ENCODE measurements around the gene CCDC198.

CCDC198 gene, protein sequence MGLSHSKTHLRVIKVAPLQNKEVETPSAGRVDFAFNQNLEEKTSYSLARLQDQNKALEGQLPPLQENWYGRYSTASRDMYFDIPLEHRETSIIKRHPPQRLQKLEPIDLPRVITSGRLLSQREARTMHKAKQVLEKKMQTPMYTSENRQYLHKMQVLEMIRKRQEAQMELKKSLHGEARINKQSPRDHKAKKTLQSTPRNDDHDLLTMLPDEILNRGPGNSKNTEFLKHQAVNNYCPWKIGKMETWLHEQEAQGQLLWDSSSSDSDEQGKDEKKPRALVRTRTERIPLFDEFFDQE

DNA sequence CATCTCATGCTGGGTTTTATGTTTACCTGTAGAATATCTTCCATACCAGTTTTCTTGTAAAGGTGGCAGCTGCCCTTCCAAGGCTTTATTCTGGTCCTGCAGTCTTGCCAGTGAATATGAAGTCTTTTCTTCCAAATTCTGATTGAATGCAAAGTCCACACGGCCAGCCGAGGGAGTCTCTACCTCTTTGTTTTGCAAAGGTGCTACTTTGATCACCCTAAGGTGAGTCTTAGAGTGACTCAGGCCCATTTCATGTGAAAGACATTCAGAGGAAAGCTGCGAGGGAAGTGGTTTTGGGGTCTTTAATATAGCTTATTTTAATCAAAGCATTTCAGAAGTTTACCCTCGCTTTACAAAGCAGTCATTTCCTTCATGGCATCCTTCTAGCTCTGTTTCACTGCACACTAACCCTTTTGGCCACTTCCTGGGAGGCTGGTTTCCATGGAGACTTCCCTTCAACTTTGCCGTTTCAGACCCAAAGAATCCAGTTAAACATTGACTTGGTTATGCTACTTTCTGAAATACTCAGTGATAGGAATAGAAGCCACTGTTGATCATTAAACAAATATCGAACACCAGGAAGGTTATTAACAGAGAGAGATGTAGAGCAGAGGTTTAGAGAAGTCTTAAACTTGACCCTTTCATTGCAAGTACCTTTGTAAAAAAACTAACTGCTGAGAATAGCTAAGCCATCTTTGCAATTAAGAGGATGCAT, at the start of gene CCDC198:
Gene CCDC198 (minus strand): TSS at position 391 of the 715 bp plus-strand sequence. CDS start 142 bp downstream, at position 249.
- DNase-seq (ENCODE audit: low read depth in 2 of 2) = no peak

DNA sequence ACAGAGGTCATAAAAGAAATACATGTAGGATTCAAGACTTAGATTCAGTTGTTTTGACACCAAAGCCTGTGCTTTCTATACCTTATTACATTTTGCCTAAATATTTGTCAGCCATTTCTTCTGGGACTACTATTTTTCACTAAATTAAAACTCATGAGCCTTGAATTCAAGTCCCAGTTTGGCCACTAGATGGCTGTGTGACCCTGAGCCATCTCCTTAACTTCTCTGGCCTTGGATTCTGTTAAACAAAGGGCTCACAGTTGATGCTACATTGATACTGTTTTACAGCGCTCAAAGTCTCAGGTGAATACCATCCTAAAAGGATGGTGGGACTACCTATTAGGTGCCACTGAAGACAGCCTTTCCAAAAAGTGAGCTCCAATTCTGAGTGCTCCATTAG, 39.6 kb upstream of the CCDC198 start:
- DNase-seq (ENCODE audit: low read depth in 2 of 2) = no peak

DNA sequence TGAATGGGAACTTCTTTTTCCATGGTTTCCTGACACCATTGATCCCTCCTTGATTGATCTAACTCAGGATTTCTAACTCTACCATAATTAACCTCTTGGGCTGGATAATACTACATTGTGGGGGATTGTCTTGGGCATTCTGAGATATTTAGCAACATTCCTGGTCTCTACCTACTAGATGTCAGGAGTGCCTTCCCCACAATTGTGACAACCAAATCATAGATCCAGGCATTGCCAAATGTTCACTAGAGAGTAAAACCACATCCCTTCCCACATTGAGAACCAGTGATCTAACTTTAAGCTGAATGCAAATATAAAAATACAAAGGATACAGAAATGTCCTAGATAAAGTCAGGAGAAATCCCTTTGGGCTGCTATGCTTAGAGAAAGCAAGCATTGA, 36.9 kb upstream of the CCDC198 start:
- no peak for DNase-seq (ENCODE audit: low read depth in 2 of 2)

DNA sequence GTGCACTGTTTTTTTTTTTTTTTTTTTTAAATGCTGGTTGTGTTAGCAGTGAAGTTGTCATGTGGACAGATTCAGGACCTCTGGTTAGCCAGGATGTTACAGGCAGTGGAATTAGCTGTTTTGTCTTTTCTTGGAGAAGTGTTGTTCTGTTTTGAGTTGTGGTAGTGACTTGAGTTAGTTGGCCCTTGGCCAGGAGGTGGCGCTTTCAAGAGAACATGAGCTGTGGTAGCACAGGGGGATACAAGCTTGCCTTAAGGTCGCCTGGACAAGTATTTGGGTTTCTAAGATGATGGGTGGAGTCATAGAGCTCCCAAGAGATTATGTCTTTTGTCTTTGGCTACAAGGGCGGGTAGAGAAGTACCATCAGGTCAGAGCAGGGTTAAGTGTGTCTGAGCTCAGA, 33.3 kb upstream of the CCDC198 start:
- no peak for DNase-seq (ENCODE audit: low read depth in 2 of 2)

DNA sequence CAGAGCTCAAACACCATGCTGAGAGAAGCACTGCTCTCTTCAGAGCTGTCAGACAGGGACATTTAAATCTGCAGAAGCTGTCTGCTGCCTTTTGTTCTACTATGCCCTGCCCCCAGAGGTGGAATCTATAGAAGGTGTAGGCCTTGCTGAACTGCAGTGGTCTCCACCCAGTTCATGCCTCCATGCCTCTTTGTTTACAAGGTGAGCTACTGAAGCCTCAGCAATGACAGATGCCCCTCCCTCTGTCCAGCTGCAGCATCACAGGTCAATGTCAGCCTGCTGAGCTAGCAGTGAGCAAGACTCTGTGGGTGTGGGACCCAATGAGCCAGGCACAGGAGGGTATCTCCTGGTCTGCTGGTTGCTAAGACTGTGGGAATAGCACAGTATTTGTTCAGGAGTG, 25.4 kb upstream of the CCDC198 start:
- DNase-seq (ENCODE audit: low read depth in 2 of 2) = no peak

DNA sequence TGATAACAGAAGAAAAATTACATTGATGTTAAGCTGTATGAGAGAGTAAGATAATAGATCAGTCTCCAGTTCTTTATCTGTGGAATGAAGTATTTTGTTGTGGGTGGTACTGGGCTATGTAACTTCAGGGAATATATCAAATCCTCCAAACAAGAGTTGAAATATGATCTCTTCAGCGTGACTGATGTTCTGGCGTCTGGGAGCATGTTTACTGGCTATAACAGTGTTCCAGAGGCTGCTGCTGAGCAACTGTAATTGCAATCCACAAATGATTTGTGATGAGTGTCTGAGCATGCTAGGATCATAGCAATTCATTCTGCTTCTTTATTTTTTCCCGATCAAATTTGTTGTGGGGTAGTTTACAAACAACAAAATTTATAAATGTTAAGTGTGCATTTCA, 18.6 kb upstream of the CCDC198 start:
- no peak for DNase-seq (ENCODE audit: low read depth in 2 of 2)

DNA sequence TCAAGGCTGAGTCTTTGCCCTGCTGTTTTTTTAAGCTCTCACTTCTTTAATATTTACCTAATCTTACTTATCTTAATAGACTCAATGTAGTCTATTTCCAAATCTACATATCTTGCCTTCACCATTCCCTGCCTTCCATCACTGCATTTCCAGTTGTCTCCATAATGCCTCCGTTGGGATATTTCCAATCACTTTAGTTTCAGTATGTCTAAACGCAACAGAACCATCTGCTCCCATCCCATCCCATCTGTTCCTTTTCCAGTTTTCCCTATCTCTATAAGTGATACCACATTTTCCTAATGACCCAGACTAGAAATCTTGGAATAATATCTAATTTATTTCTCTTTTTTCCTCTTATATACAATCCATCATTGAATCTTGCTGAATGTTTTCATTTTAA, 15.1 kb upstream of the CCDC198 start:
- no peak for DNase-seq (ENCODE audit: low read depth in 2 of 2)

DNA sequence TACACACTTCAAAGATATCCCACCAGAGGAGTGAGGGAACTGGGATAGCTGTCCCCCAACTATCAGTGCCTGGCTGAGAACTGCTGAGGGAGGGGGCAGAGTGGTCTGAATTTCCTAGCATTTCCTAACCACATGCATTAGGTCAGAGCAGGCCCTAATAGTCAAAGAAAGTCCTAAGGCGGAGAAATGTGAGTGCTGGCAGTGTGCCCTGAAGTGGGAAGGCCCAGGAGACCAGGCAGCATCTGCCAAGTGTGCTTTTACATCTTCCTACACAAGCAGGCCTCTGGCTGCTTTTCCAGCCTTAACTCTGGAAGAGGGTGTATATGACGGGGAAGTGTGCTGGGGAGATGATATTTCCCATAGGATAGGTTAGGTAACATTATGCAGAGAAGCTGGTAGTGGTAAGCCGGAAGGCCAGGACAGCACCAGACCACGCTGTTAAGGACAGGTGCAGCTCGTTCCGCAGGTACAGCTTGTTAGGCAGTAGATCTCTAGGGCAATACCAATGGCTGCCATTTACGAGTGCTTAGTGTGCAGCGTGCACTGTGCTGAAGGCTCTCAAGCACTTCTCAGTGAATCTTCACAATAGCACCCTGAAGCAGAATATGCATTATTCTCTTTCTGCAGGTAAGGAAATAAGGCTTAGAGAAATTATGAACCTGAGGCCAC, 9.1 kb upstream of the CCDC198 start:
- no peak for DNase-seq (ENCODE audit: low read depth in 2 of 2)

DNA sequence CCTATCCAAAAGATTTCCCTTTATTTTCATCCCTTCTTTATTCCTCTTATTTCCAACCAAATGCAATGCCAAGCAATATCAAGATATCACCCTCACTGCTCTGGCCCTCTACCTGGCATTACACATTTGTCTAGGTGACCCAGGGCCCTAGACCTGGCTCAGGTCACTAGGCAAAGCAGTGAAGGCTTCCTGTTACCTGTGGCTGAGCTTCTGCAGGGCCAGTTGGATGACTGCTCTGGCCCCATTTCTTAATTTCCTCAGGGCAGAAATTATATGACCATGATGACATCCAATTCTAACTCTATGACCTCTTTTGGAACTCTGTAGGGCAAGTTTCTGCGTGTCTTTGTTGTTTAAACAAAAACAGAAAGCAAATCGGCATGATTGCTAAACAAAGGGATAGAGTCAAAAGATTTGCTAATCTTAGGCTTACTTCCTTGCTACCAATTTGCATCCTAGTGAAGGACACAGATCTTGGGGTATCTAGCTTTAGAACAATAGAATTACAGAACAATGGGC, 7.4 kb upstream of the CCDC198 start:
- no peak for DNase-seq (ENCODE audit: low read depth in 2 of 2)

DNA sequence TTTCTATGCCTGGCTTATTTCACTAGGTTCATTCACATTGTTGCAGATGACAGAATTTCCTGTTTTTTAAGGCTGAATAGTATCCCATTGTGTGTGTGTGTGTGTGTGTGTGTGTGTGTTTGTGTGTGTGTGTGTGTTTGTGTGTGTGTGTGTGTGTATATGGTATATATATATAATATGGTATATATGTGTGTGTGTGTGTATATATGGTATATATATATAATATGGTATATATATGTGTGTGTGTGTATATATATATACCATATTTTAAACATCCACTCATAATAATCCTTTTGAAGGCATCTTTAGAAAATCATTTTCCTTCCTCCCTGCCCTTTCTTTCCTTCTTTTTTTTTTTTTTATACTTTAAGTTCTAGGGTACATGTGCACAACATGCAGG, 5.0 kb upstream of the CCDC198 start:
- no peak for DNase-seq (ENCODE audit: low read depth in 2 of 2)

DNA sequence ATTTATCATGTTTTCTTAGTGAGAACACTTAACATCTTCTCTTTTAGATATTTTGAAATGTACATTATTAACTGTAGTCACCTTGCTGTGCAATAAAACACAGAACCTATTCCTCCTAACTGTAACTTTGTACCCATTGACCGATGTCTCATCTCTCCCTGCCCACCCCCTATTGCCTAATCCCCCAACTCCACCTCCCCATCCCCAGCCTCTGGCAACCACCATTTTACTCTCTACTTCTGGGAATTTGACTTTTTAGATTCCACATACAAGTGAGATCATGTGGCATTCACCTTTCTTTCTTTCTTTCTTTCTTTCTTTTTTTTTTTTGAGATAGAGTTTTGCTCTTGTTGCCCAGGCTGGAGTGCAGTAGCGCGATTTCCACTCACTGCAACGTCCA, 4.4 kb upstream of the CCDC198 start:
- DNase-seq (ENCODE audit: low read depth in 2 of 2) = no peak

DNA sequence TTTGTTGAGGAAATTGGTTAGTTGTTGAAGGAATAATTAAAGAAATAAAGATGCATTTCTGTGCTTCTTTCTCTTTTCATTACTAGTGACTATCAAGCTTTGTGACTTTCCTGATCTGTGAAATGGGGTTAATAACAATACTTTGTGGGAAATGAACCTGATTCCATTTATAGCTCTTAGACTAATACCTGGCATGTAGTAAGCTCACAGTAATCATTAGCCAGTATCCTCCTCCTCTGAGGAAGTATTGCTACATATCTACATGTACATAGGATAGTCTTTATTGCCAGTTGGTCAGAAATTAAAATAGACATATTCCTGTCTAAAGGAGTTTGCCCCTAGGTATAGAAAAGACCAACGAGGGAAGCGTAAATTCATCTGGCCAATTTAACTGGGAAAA, 1.8 kb upstream of the CCDC198 start:
- DNase-seq (ENCODE audit: low read depth in 2 of 2) = no peak

DNA sequence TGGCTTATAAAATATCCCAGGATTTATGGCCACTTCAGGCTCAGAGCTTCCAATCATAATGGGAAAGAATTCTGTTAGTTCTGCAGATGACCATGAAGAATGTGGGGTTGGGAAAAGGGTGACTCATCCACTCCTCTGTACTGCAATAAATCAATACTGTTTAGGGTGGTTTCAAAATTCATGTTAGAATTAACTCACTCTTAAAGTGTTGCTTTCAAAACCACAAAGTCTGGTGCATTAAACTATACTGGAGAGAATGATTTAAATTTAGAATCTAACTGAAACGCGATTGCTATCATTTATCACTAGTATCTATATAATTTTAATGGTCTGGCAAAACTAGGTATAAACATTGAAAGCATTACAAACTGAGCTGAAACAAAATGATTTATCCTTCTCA, 798 bp downstream of the CCDC198 start:
- no peak for DNase-seq (ENCODE audit: low read depth in 2 of 2)

DNA sequence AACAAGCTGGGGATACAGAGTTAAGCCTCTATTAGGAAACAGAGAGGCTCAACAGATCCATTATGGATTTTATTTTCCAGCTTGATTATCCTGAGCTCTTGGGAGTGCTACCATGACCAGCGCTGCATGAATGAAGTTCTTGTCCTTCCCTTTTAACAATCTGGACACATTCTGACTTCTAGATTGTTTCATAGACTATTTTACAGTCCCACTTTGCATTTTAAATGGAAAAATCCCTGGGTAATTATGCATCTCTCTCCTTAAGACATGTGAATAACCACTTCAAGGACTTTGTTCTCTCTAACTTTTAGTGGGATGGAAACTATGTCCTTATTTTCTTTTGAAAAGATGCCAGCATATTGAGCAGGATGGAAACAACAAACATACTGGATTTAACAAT, 2.0 kb downstream of the CCDC198 start:
- no peak for DNase-seq (ENCODE audit: low read depth in 2 of 2)

DNA sequence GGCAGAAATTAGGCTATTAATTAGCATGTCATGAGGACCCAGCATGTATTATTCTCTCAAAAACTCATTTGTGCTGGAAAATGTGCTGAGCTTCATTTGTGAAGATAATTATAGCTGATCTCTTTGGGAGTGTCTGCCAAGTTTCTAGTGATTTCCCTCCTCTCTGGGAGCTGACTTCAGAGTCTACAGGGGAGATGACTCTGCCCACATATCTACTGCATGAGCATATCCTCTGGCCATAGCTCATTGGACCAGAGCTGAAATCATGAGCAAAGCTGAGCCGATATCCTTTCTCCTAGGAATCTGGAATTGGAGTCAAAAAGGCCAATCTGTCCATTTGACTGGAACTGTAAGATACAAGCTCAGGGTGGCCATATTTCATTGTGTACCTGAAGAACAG, 5.9 kb downstream of the CCDC198 start:
- no peak for DNase-seq (ENCODE audit: low read depth in 2 of 2)

DNA sequence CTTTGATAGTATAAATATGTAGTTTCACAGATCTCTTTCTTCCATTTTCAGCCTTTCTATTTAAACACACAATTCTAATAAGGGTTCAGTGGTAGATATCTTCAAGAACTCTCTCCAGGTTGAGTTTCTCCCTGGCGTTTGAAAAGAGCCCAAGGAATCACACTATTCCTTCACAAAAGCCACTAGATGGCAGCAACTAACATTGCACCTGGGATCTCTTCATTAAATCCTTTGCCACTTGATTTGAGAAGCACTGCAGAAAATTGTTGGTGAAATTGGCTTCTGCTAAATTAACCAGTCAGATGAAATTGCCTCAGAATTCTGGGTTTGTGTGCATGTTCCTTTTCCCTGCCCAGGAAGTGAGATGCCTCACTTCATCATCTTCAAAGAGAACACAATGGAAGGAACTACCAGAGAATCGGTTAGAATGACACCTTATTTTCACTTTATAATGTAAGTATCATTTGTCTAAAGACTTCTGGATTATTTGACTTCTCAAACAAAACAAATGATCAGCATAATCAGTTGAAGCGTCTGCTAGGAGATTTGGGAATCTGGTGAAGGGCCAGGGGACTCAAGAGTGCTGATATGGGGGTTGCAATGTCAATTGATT, 6.8 kb downstream of the CCDC198 start:
- DNase-seq (ENCODE audit: low read depth in 2 of 2) = no peak

DNA sequence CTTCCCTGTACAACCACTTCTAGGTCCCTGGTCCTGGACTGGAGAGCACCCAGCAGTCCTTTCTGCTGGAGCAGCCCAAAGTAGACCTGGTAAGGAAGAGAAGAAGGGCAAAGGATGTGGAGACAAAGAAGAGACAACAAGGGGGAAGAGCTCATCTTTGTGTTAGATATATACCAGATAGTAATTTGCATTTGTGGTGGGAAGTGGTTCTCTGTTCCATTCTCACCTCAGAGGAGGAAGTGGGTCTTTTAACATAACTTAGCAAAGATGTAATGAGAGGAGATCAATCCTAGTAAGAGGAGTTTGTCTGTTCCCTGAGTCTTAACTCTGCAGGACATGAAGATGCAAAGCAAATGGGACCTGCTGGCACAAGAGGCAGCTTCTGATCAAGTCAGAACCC, 8.0 kb downstream of the CCDC198 start:
- DNase-seq (ENCODE audit: low read depth in 2 of 2) = no peak

DNA sequence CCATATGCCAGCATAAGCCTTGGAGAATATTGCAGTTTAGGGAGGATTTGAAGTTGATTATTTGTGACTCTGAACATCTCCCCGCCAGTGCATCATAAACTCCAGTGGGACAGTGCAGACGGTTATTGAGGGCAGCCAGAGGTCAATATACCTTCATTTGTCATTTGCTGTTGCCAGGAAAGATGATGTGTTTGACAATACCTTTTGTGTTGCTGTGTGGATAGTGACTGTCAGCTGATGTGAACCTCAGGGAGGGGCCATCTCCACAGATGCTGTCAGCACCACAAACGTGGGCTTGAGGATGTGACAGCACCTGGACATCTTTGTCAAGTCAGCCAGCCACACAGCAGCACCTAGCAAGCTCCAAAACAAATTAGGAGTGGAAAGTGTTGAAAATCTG, 11.5 kb downstream of the CCDC198 start:
- no peak for DNase-seq (ENCODE audit: low read depth in 2 of 2)

DNA sequence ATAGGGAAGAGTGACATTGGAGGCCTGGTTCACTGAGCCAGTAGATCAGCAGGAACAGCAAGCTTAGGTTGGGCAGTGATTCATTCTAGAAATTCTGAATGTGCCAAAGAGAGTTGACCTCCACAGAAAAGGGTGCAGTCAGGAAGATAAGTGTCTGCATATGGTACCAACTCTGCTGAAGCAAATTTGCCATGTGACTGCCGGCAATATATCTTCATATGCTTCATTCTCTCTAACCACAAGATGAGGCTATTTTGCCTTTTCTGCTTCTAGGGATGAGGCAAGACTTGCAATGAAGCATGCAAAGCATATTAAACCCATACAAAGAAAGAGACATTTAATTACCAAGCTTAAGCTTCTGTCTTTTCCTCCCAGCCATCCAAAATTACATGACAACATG, 13.6 kb downstream of the CCDC198 start:
- no peak for DNase-seq (ENCODE audit: low read depth in 2 of 2)

DNA sequence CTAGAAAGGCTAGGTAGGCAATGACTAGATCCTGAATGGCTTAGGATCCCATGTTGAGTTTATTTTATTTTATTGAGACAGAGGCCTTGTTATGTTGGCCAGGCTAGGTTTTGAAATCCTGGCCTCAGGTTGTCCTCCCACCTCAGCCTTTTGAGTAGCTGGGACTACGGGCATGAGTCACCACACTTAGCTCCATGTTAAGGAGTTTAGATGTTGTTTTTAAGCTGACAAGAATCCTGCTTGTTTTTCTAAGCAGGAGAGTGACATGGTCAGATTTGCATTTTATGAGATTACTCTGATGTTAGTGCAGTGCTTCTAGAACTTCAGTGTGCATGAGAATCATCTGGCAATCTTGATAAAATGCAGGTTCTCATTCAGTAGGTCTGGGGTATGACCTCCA, 14.5 kb downstream of the CCDC198 start:
- no peak for DNase-seq (ENCODE audit: low read depth in 2 of 2)

DNA sequence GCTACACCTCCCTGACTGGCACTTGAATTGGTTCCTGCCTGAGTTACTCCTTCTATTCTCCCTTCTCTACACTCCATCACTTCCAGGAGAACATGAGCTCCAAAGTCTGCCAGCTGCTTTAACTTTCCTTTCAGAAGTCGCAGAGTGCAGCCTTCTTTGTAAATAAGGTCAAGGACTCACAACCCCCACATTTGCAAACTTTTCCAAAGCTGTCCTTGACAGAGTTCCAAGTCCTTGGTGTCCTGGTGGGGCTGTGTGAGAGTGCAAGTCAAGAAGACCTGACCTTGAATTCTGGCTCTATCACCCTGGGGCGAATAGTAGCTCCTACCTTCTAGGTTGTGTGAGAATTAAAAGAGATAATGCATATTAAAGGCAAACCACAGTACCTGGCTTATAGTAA, 15.6 kb downstream of the CCDC198 start:
- DNase-seq (ENCODE audit: low read depth in 2 of 2) = no peak

DNA sequence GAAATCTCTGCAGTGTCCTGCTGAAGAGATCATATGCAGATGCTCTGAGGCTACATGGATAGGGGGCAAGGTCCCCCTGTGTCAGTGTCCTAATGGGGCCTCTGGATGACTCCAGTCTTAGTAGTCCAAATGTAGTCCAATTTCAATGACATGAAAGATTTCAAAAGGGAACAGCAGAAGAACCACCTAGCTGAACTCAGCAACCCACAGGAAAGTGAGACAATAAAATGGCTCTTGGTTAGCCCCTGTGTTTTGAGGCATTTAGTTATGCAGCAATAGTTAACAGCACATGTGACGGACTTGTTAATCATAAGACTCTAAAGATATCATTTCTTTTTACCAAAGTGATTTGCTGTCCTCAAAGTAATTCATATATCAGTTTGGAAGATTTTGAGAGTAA, 22.7 kb downstream of the CCDC198 start:
- no peak for DNase-seq (ENCODE audit: low read depth in 2 of 2)

All from stimulated activated CD4-positive, alpha-beta T cell treated with anti-CD3 and anti-CD28 coated beads, Interleukin-15, amount 100 ng/mL, for 48 hours (primary cell).